Effector CD4-positive, alpha-beta T cell (primary cell): ENCODE results near the gene DCBLD1.
"Not testable (repeated sequence)": the region's sequence is repeated elsewhere in the genome, so short reads cannot be mapped to it uniquely, and the experiment has no call there.

Experiments used
- DNase-seq: peaks from one replicate; pipeline ENCODE4 v3.0.0-alpha.2; 2020

Gene DCBLD1

GRCh38 chr6:117502580-117502979 is 20.1 kb downstream of the DCBLD1 start:
- no peak for DNase-seq

- no peak for DNase-seq
These were observed 20.7 kb downstream of the DCBLD1 start for GRCh38 chr6:117503211-117503610.

- no peak for DNase-seq
These were observed 22.1 kb downstream of the DCBLD1 start for GRCh38 chr6:117504478-117505144.

- no peak for DNase-seq
These were observed 22.8 kb downstream of the DCBLD1 start for GRCh38 chr6:117505311-117505710.

- DNase-seq = no peak
These were observed 23.8 kb downstream of the DCBLD1 start for GRCh38 chr6:117506180-117506835.

GRCh38 chr6:117506907-117507306 is 24.4 kb downstream of the DCBLD1 start:
- no peak for DNase-seq

GRCh38 chr6:117508450-117508971 is 26.0 kb downstream of the DCBLD1 start:
- no peak for DNase-seq

GRCh38 chr6:117509021-117509420 is 26.5 kb downstream of the DCBLD1 start:
- no peak for DNase-seq

- no peak for DNase-seq
These were observed 29.8 kb downstream of the DCBLD1 start for GRCh38 chr6:117512056-117512828.

- DNase-seq = no peak
These were observed 30.6 kb downstream of the DCBLD1 start for GRCh38 chr6:117512987-117513573.

- no peak for DNase-seq
These were observed 31.4 kb downstream of the DCBLD1 start for GRCh38 chr6:117513778-117514365.

GRCh38 chr6:117514655-117515054 is 32.2 kb downstream of the DCBLD1 start:
- no peak for DNase-seq

- DNase-seq = no peak
These were observed 32.9 kb downstream of the DCBLD1 start for GRCh38 chr6:117515326-117515725.

- DNase-seq = not testable (repeated sequence)
These were observed 35.5 kb downstream of the DCBLD1 start for GRCh38 chr6:117517995-117518394.

GRCh38 chr6:117518870-117519269 is 36.4 kb downstream of the DCBLD1 start:
- no peak for DNase-seq

GRCh38 chr6:117520603-117521395 is 38.3 kb downstream of the DCBLD1 start:
- no peak for DNase-seq

- DNase-seq = no peak
These were observed 39.5 kb downstream of the DCBLD1 start for GRCh38 chr6:117521791-117522502.

GRCh38 chr6:117525607-117526006 is 43.1 kb downstream of the DCBLD1 start:
- no peak for DNase-seq

GRCh38 chr6:117530467-117531242 is 48.2 kb downstream of the DCBLD1 start:
- no peak for DNase-seq

GRCh38 chr6:117531346-117531745 is 48.9 kb downstream of the DCBLD1 start:
- DNase-seq = no peak
